Thoracic aorta (tissue), 2 donors: ENCODE measurements around the gene PCARE. TPM values are rescaled to one million over a fixed set of nuclear protein-coding genes. Genes with fewer than 3 reads are reported as not detected.

ENCODE experiments used
- ATAC-seq: fragments of 150-250 bp; one replicate; pipeline ENCODE4 v1.8.0; 2017; ENCODE audit warnings: low read depth; ENCODE audit not compliant: insufficient number of reproducible peaks, low FRiP score
- DNase-seq: peaks from one replicate; pipeline ENCODE4 v3.0.0-alpha.2; 2020; ENCODE audit warnings: low spot score
- H3K27ac ChIP-seq, 2 donors: fragments of 200-600 bp; sonication (generic); 1 replicate in 1 of 2; 2 replicates in 1 of 2; pipeline ENCODE4 v1.5.1; 2016; ENCODE audit warnings: mild to moderate bottlenecking in 2 of 2, moderate library complexity in 2 of 2
- H3K27me3 ChIP-seq: fragments of 200-600 bp; sonication (generic); replicated peaks from 2 replicates; pipeline ENCODE4 v1.6.0; 2016; ENCODE audit warnings: mild to moderate bottlenecking; ENCODE audit not compliant: insufficient read depth
- H3K36me3 ChIP-seq: fragments of 200-600 bp; sonication (generic); one replicate; pipeline ENCODE4 v1.5.1; 2016
- H3K4me1 ChIP-seq, 2 donors: fragments of 200-600 bp; sonication (generic); 1 replicate in 1 of 2; 2 replicates in 1 of 2; pipeline versions ENCODE4 v1.5.1 to v1.6.0; 2016; ENCODE audit warnings: low read depth in 2 of 2, mild to moderate bottlenecking in 1 of 2; ENCODE audit not compliant: control insufficient read depth in 1 of 2
- H3K4me3 ChIP-seq: fragments of 200-600 bp; sonication (generic); 2 replicates; pipeline ENCODE4 v1.5.1; 2016; ENCODE audit warnings: mild to moderate bottlenecking
- H3K9me3 ChIP-seq: fragments of 200-600 bp; sonication (generic); 2 replicates; pipeline ENCODE4 v1.5.1; 2016
- total RNA-seq, 2 donors: library from RNA; depleted of rRNA; stranded (reverse); fragments of >200 nt; gene quantifications; one replicate each; pipeline versions ENCODE4 v1.1.0 to v1.2.3, GENCODE V29; 2016
- TF ChIP-seq, protein P1 (sequence below): fragments of 200-600 bp; sonication (generic); IDR thresholded peaks from one replicate; pipeline ENCODE4 v1.5.1; 2019; ENCODE audit warnings: antibody characterized with exemption

PCARE gene
- total RNA-seq, 2 donors from 2014 or later, result not detected

DNA sequence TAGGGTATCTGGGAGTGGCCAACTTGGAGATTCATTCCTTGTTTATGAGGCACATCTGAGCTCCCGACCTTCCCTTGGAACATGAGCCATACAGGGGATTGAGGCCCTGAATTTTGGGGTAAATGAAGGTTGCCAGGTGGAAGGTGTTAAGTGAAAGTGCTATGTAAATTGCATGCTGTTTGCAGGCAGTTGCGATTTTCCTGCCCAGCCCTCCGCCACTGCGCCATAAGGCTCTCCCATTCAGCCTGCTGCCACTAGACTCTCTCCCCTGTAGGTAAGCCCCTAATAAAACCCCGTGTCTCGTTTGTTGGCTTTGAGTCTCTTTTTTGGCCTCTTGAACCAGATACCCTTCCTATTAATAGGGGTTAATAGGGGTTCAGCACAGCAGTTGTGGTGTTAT, 33.8 kb downstream of the PCARE start:
- TF ChIP-seq, protein P1, sequence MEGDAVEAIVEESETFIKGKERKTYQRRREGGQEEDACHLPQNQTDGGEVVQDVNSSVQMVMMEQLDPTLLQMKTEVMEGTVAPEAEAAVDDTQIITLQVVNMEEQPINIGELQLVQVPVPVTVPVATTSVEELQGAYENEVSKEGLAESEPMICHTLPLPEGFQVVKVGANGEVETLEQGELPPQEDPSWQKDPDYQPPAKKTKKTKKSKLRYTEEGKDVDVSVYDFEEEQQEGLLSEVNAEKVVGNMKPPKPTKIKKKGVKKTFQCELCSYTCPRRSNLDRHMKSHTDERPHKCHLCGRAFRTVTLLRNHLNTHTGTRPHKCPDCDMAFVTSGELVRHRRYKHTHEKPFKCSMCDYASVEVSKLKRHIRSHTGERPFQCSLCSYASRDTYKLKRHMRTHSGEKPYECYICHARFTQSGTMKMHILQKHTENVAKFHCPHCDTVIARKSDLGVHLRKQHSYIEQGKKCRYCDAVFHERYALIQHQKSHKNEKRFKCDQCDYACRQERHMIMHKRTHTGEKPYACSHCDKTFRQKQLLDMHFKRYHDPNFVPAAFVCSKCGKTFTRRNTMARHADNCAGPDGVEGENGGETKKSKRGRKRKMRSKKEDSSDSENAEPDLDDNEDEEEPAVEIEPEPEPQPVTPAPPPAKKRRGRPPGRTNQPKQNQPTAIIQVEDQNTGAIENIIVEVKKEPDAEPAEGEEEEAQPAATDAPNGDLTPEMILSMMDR, result no peak
- H3K4me3 ChIP-seq, result no peak overlapping the region
- H3K9me3 ChIP-seq, result no peaks in the 10 kb centered on the region
- no peak for ATAC-seq
- no peaks in the 10 kb centered on the region for H3K36me3 ChIP-seq
- H3K4me1 ChIP-seq, result peaks cover 0 to 21% of the 10 kb centered on the region in 2 donors
- no peaks in the 10 kb centered on the region for H3K27me3 ChIP-seq
- no peak overlapping the region for H3K27ac ChIP-seq
- no peak for DNase-seq

DNA sequence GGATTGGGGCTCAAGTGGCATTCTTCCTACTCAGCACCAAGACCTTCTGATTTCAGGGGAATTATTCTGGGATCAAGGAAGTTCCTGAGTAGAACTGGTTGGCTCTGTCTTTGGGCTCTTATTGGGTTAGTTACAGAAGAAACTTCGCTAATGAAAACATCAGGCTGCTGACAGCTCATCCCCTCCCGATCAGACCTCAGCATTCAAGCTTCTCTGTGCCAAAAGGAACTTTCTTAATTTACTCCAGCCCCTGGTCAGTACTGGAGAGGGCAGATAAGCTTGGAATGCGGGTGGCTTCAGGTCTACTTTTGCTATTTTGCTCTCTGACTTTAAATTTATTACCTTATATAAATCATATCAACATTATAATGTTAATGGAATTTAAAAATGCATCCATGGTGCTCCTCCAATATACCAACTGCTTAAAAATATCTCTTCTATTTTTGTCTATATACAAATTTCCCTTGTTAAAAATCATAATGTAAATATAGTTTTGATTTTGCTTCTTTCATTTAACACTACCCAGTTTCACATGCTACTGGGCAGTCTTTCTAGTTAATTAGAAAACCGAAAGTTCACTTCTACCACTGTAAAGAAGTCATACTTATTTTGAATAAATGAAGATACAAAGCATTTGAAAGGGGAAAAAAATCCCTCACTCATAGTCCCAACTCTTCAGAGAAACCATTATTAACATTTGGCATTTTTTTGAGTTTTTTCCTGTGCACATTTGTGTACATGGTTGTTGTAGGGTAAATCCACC, 34.4 kb downstream of the PCARE start:
- ATAC-seq, result no peak
- DNase-seq, result no peak
- H3K9me3 ChIP-seq, result no peaks in the 10 kb centered on the region
- no peaks in the 10 kb centered on the region for H3K27me3 ChIP-seq
- H3K27ac ChIP-seq, result no peak overlapping the region
- peaks cover 0 to 21% of the 10 kb centered on the region in 2 donors for H3K4me1 ChIP-seq
- TF ChIP-seq, protein P1, result no peak
- H3K36me3 ChIP-seq, result no peaks in the 10 kb centered on the region
- no peak overlapping the region for H3K4me3 ChIP-seq

DNA sequence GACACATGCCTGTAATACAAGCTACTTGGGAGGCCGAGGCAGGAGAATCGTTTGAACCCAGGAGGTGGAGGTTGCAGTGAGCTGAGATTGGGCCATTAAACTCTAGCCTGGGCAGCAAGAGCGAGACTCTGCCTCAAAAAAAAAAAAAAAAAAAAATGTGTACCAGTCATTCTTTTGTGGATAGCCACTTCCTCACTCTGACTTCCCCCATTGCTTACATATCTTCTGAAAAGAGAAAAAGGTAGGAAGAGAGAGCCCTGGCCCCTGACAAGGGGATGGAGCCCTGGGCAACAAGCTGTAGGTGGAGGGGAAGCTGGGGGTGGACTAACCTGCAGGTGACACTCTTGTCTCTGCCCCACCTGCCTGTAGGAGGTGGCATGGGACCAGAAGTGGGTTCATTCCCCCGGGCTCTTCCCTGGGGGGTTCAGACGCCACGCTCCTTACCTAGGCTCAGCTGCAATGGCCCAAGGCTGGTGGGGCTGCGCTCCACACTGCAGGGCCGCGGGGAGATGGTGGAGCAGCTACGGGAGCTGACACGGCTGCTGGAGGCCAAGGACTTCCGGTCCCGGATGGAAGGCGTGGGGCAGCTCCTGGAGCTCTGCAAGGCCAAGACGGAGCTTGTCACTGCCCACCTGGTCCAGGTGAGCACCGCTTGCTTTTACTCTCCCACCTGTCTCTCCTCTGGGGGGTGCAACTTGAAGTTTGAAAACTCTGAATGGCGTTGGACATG, 39.1 kb downstream of the PCARE start:
- TF ChIP-seq, protein P1, result no peak
- Histone ChIP-seq H3K27ac (no peak overlapping the region), H3K4me1 (peaks cover 0 to 10% of the 10 kb centered on the region in 2 donors)

DNA sequence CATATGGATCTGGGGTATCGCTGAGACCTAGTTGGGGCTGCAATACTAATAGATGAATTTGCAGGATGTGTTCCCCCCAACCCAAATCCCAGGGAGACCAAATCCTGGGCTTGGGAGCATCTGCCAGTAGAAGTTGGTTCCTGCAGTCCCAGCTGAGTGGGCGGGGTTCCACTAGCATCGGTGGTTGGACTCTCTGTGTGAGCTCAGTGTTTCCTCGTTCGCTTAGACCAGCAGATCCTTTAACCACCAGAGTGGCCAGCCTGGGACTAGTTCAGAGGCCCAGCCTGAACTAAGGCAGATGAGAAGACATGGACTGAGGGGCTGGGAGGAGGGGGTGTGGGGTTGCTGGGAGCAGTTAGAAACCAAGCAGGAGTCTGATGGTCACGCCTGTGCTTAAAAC, 40.7 kb downstream of the PCARE start:
- no peak for DNase-seq
- TF ChIP-seq, protein P1, result no peak

More for the DNA sequence above, 39.1 kb downstream of the PCARE start:
- Histone ChIP-seq H3K9me3 (no peaks in the 10 kb centered on the region), H3K27me3 (no peaks in the 10 kb centered on the region), H3K36me3 (no peaks in the 10 kb centered on the region), H3K4me3 (no peak overlapping the region)
- DNase-seq, result no peak
- ATAC-seq, result no peak

DNA sequence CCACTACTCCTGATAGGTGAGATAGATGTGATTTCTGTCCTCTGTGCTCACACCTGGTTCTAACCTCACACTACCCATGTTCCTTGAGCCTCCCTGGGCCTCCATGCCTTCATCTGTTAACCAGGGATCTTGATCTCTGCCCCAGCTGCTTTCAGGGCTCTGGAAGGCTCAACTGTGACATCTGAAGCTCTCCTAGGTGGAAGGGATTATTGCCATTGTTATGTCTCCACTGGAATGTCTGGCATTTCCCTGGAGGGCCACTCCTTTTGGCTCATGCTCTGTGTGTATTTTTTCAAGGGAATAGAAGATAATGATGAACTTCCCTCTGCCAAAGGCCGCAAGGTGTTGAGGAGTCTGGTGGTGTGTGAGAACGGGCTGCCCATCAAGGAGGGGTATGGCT, 41.2 kb downstream of the PCARE start:
- no peak overlapping the region for H3K4me3 ChIP-seq
- no peaks in the 10 kb centered on the region for H3K4me1 ChIP-seq
- TF ChIP-seq, protein P1, result no peak
- no peaks in the 10 kb centered on the region for H3K27me3 ChIP-seq
- H3K9me3 ChIP-seq, result no peaks in the 10 kb centered on the region
- no peak for ATAC-seq
- no peak for DNase-seq
- H3K27ac ChIP-seq, result no peak overlapping the region
- H3K36me3 ChIP-seq, result no peaks in the 10 kb centered on the region

More for the DNA sequence above, 40.7 kb downstream of the PCARE start:
- Histone ChIP-seq H3K27me3 (no peaks in the 10 kb centered on the region), H3K4me1 (no peaks in the 10 kb centered on the region), H3K27ac (no peak overlapping the region), H3K36me3 (no peaks in the 10 kb centered on the region), H3K9me3 (no peaks in the 10 kb centered on the region), H3K4me3 (no peak overlapping the region)
- ATAC-seq, result no peak
